ENCODE data around the gene TMEM181.

GRCh38 chr6:158627940-158628211, 68.0 kb downstream of the TMEM181 start:
- no peak for TF ChIP-seq POLR2A (IDR thresholded peaks at IDR 0.05; ENCODE audit: low read depth, low read length)
- TF ChIP-seq TAF1 (IDR thresholded peaks at IDR 0.05; ENCODE audit: low read depth, low read length): no peak
- TF ChIP-seq POLR2AphosphoS5 (IDR thresholded peaks at IDR 0.05; ENCODE audit: low read depth, low read length): no peak
